Gastroesophageal sphincter (tissue), 4 donors: ENCODE measurements around the gene RALGAPA1. TPM values are rescaled to one million over a fixed set of nuclear protein-coding genes. Genes with fewer than 3 reads are reported as not detected.

Experiments
- ATAC-seq: fragments of 150-250 bp; one replicate; pipeline ENCODE4 v1.9.1; 2016; ENCODE audit warnings: mild to moderate bottlenecking, moderate library complexity
- H3K27ac ChIP-seq, 4 donors: fragments of 200-600 bp; sonication (generic) in 3 of 4; 1 replicate in 3 of 4; 2 replicates in 1 of 4; pipeline ENCODE4 v1.5.1; 2016 to 2019
- H3K27me3 ChIP-seq: fragments of 200-600 bp; sonication (generic); one replicate; pipeline ENCODE4 v1.5.1; 2019
- H3K36me3 ChIP-seq, 2 donors: fragments of 200-600 bp; sonication (generic); one replicate each; pipeline ENCODE4 v1.5.1; 2019; ENCODE audit warnings: control low read depth in 1 of 2
- H3K4me1 ChIP-seq, 3 donors: fragments of 200-600 bp; sonication (generic); 1 replicate in 2 of 3; 2 replicates in 1 of 3; pipeline ENCODE4 v1.5.1; 2016 to 2019; ENCODE audit warnings: control low read depth in 2 of 3
- H3K4me3 ChIP-seq, 2 donors: fragments of 200-600 bp; sonication (generic); one replicate each; pipeline ENCODE4 v1.5.1; 2019; ENCODE audit warnings: mild to moderate bottlenecking in 1 of 2, moderate library complexity in 1 of 2
- H3K9me3 ChIP-seq, 3 donors: fragments of 200-600 bp; sonication (generic); one replicate each; pipeline ENCODE4 v1.5.1; 2017 to 2019; ENCODE audit warnings: control low read depth in 2 of 3
- CTCF ChIP-seq, 4 experiments: fragments of 200-600 bp in 2 of 4; fragments of 450-650 bp in 2 of 4; sonication (generic) in 1 of 4; IDR thresholded peaks; one replicate each; pipeline ENCODE4 v1.5.1; 2017 to 2019; ENCODE audit warnings: antibody characterized with exemption in 4 of 4, mild to moderate bottlenecking in 2 of 4, moderate library complexity in 2 of 4
- EP300 ChIP-seq: sonication (generic); formaldehyde crosslinking; IDR thresholded peaks from one replicate; pipeline ENCODE4 v1.6.1; 2017; ENCODE audit warnings: antibody characterized with exemption, mild to moderate bottlenecking
- POLR2A ChIP-seq, 2 donors: fragments of 450-650 bp; IDR thresholded peaks; one replicate each; pipeline ENCODE4 v1.6.1; 2017; ENCODE audit warnings: antibody characterized with exemption in 2 of 2, mild to moderate bottlenecking in 2 of 2, moderate library complexity in 1 of 2
- POLR2AphosphoS5 ChIP-seq: sonication (generic); formaldehyde crosslinking; IDR thresholded peaks from one replicate; pipeline ENCODE4 v1.6.1; 2017; ENCODE audit warnings: antibody characterized with exemption
- WGBS, 2 donors: methylation state at CpG; one replicate each; pipeline ENCODE4 v1.1.5; 2018; ENCODE audit warnings: low coverage in 1 of 2; 5-methylcytosine and 5-hydroxymethylcytosine counted together
- total RNA-seq, 4 donors: library from RNA; depleted of rRNA; stranded (reverse); fragments of >200 nt; gene quantifications; one replicate each; pipeline ENCODE4 v1.1.0, GENCODE V29; 2016

The RALGAPA1 gene
- total RNA-seq, 4 donors from 2014 or later: 46.6 to 97.4 (median 69.4) TPM

DNA sequence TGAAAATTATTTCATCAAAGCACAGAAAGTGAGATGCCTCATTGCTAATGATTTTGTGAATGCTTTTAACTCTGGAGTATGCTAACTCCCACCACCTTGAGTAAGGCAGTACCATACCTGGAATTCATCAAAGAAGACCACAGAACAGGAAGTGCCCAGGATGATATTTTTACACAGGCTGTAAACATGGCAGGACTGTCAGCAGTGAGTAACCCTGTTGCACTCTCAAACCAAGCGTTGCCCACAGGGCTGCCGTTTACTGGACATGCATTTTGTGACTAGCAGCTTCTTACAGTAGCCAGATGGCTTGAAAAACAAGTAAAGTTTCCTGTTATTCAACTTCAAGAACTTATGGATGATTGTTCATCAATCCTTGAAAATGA lies 42.4 kb downstream of the RALGAPA1 start:
- H3K4me3 ChIP-seq: no peak overlapping the region
- no peaks in the 10 kb centered on the region for H3K9me3 ChIP-seq
- peaks cover 0 to 46% of the 10 kb centered on the region in 2 donors for H3K36me3 ChIP-seq
- H3K27me3 ChIP-seq: no peaks in the 10 kb centered on the region
- ATAC-seq: no peak
- TF ChIP-seq POLR2AphosphoS5 (no peak), EP300 (no peak), CTCF (IDR thresholded peaks at IDR 0.05) (no peak), POLR2A (IDR thresholded peaks at IDR 0.05) (no peak)
- WGBS, 2 donors: 88 to 94% methylated on average over 2 of the region's 2 CpGs
- H3K27ac ChIP-seq: no peak overlapping the region
- no peaks in the 10 kb centered on the region for H3K4me1 ChIP-seq

- WGBS, 2 donors: 89 to 90% methylated on average over 3 to 5 of the region's 5 CpGs
- H3K4me1 ChIP-seq: no peaks in the 10 kb centered on the region
- H3K27me3 ChIP-seq: no peaks in the 10 kb centered on the region
- H3K36me3 ChIP-seq: peaks cover 0 to 49% of the 10 kb centered on the region in 2 donors
- TF ChIP-seq EP300: no peak
- TF ChIP-seq POLR2A (IDR thresholded peaks at IDR 0.05): no peak
- TF ChIP-seq CTCF (IDR thresholded peaks at IDR 0.05): no peak
- no peak for TF ChIP-seq POLR2AphosphoS5
- H3K27ac ChIP-seq: no peak overlapping the region
- no peak overlapping the region for H3K4me3 ChIP-seq
- no peaks in the 10 kb centered on the region for H3K9me3 ChIP-seq
- no peak for ATAC-seq
These were observed 42.9 kb downstream of the RALGAPA1 start for GRCh38 chr14:35766036-35766699.

GRCh38 chr14:35761922-35762321 lies 47.2 kb downstream of the RALGAPA1 start:
- ATAC-seq: no peak
- no peak for TF ChIP-seq CTCF (IDR thresholded peaks at IDR 0.05)
- TF ChIP-seq EP300: no peak
- TF ChIP-seq POLR2A (IDR thresholded peaks at IDR 0.05): no peak
- TF ChIP-seq POLR2AphosphoS5: no peak
- no peaks in the 10 kb centered on the region for H3K27me3 ChIP-seq
- peaks cover 0 to 68% of the 10 kb centered on the region in 2 donors for H3K36me3 ChIP-seq
- no peaks in the 10 kb centered on the region for H3K9me3 ChIP-seq
- no peak overlapping the region for H3K4me3 ChIP-seq
- no peaks in the 10 kb centered on the region for H3K4me1 ChIP-seq
- 87 to 91% methylated on average over 3 to 4 of the region's 4 CpGs for WGBS, 2 donors
- H3K27ac ChIP-seq: no peak overlapping the region

DNA sequence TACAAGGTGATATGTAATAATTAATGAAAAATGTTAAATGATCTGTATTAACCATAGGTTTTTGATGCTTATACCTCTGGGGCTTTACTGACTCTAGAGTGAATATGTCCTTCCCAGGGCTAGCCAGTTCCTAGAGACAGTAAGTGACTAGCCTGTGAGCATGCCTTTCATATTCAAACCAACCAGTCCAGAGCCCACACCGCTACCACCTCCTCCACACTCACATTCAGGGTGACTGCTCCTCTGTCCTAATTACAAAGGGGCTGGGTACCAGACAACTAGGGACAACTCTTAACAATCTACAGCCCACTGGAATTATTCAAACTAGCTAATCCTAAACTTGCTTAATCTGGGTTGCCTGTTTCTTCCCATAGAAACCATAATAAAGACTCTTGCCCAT lies 49.0 kb downstream of the RALGAPA1 start:
- no peak for TF ChIP-seq POLR2A (IDR thresholded peaks at IDR 0.05)
- no peak for TF ChIP-seq POLR2AphosphoS5
- TF ChIP-seq CTCF (IDR thresholded peaks at IDR 0.05): no peak
- no peak for TF ChIP-seq EP300
- Histone ChIP-seq H3K4me3 (no peak overlapping the region), H3K9me3 (no peaks in the 10 kb centered on the region), H3K27ac (no peak overlapping the region), H3K27me3 (no peaks in the 10 kb centered on the region), H3K36me3 (peaks cover 0 to 70% of the 10 kb centered on the region in 2 donors), H3K4me1 (no peaks in the 10 kb centered on the region)
- ATAC-seq: no peak
- WGBS, 2 donors: 100% methylated on average over 1 of the region's 1 CpG; no CpG with 5 or more reads in 1 of the 2 donors

DNA sequence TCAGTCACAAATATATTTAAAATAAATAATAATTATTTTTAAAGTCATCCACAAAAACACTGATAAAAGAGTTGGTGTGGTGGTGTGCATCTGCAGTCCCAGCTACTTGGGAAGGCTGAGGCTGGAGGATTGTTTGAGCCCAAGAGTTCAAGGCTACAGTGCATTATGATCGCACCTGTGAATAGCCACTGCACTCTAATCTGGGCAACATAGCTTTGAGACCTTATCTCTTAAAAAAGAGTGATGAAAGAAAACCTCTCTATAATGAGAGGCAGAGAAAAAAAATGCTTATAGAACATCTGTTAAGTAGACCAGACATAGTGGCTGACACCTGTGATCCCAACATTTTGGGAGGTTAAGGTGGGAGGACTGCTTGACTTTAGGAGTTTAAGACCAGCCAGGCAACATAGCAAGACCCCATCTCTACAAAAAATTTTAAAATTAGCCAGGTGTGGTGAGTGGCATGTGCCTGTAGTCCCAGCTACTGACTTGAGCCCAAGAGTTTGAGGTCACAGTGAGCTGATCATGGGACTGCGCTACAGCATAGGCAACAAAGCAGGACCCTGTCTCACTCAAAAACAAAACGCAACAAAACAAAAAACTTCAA lies 50.5 kb downstream of the RALGAPA1 start:
- H3K27ac ChIP-seq: no peak overlapping the region
- 96% methylated on average over 3 of the region's 3 CpGs for WGBS, 2 donors
- no peak overlapping the region for H3K4me3 ChIP-seq
- H3K9me3 ChIP-seq: no peaks in the 10 kb centered on the region
- H3K4me1 ChIP-seq: no peaks in the 10 kb centered on the region
- no peak for ATAC-seq
- H3K36me3 ChIP-seq: peaks cover 0 to 86% of the 10 kb centered on the region in 2 donors
- H3K27me3 ChIP-seq: no peaks in the 10 kb centered on the region
- no peak for TF ChIP-seq CTCF (IDR thresholded peaks at IDR 0.05)
- TF ChIP-seq POLR2AphosphoS5: no peak
- TF ChIP-seq EP300: no peak
- no peak for TF ChIP-seq POLR2A (IDR thresholded peaks at IDR 0.05)
